HCT116 (cell line): ENCODE data around the gene FHIT. TPM values are rescaled to one million over a fixed set of nuclear protein-coding genes. Genes with fewer than 3 reads are reported as not detected.

Experiments used
- ATAC-seq: fragments of 200-7000 bp; cut with Tn5 transposase; 2 replicates; pipeline ENCODE4 v1.9.1; 2020; ENCODE audit warnings: mild to moderate bottlenecking, moderate library complexity
- BruUV-seq: library from RNA; stranded (reverse); fragments of 400-500 nt; replicated peaks from 2 replicates; lab custom pipeline; 2021; lab: Mats Ljungman, UMichigan
- CTCF ChIA-PET: fragments of 300-600 bp; sonication (Branson Sonifier 250); formaldehyde crosslinking; loops from one replicate; lab custom pipeline; 2021; ENCODE audit warnings: antibody characterized with exemption; lab: Charles Lee
- POLR2A ChIA-PET: fragments of 300-600, 350-600 bp; sonication (Branson Sonifier 250); formaldehyde crosslinking; loops from one replicate; lab custom pipeline; 2021; ENCODE audit warnings: antibody characterized with exemption; lab: Charles Lee
- RAD21 ChIA-PET, 2 experiments: fragments of 300-600 bp; sonication (Branson Sonifier 250); formaldehyde crosslinking; loops; one replicate each; lab custom pipeline; 2023; ENCODE audit warnings: low total read pairs in 2 of 2; ENCODE audit not compliant: uncharacterized antibody in 2 of 2, unreplicated experiment in 2 of 2, low non-redundant PET in 1 of 2; lab: Charles Lee
- DNase-seq: peaks from one replicate; pipeline ENCODE4 v3.0.0-alpha.2; 2010; ENCODE audit warnings: low read depth, low spot score
- H2AFZ ChIP-seq: fragments of 200-600 bp; shearing (Covaris generic), sonication (generic); 2 replicates; pipeline ENCODE4 v1.6.1; 2017; ENCODE audit warnings: low read depth, mixed run types, mixed read lengths, antibody characterized with exemption, low read length; ENCODE audit not compliant: poor library complexity, severe bottlenecking
- H3K27ac ChIP-seq: 2 replicates; pipeline ENCODE4 v1.5.1; 2012; ENCODE audit warnings: low read depth, low read length
- H3K27me3 ChIP-seq: fragments of 200-600 bp; sonication (generic); 2 replicates; pipeline ENCODE4 v1.6.1; 2016; ENCODE audit warnings: mixed run types, low read length, mixed read lengths; ENCODE audit not compliant: insufficient read depth
- H3K36me3 ChIP-seq, 2 experiments: fragments of 200-500 bp in 1 of 2; fragments of 200-600 bp in 1 of 2; sonication (Bioruptor generic) in 1 of 2; sonication (generic) in 1 of 2; 2 replicates each; pipeline versions ENCODE4 v1.5.1 to v1.6.1; 2014 to 2016; ENCODE audit warnings: low read length in 2 of 2, inconsistent platforms in 1 of 2, mixed read lengths in 1 of 2, mixed run types in 1 of 2; ENCODE audit not compliant: insufficient read depth in 2 of 2, control insufficient read depth in 1 of 2
- H3K4me1 ChIP-seq, 2 experiments: fragments of 200-600 bp in 1 of 2; sonication (generic) in 1 of 2; 2 replicates each; pipeline versions ENCODE4 v1.5.1 to v1.6.1; 2012 to 2017; ENCODE audit warnings: low read length in 2 of 2, inconsistent platforms in 1 of 2, mild to moderate bottlenecking in 1 of 2, mixed read lengths in 1 of 2, mixed run types in 1 of 2, moderate library complexity in 1 of 2; ENCODE audit not compliant: insufficient read depth in 2 of 2, control insufficient read depth in 1 of 2
- H3K4me2 ChIP-seq: fragments of 200-600 bp; sonication (generic); 2 replicates; pipeline ENCODE4 v1.6.1; 2017; ENCODE audit warnings: mixed run types, low read length, mixed read lengths
- H3K4me3 ChIP-seq, 2 experiments: fragments of 200-600 bp in 1 of 2; sonication (generic) in 1 of 2; replicated peaks in 1 of 2; 2 replicates each; pipeline ENCODE4 v1.5.1; 2011 to 2016; ENCODE audit warnings: low read length in 2 of 2, control low read depth in 1 of 2, low read depth in 1 of 2, mild to moderate bottlenecking in 1 of 2, mixed read lengths in 1 of 2, mixed run types in 1 of 2
- H3K79me2 ChIP-seq: fragments of 200-600 bp; sonication (generic); 2 replicates; pipeline ENCODE4 v1.6.1; 2017; ENCODE audit warnings: mild to moderate bottlenecking, mixed run types, low read length, moderate library complexity, mixed read lengths; ENCODE audit not compliant: insufficient read depth
- H3K9ac ChIP-seq: fragments of 200-600 bp; sonication (generic); 2 replicates; pipeline ENCODE4 v1.6.1; 2016; ENCODE audit warnings: low read length, mixed read lengths
- H3K9me2 ChIP-seq: fragments of 200-600 bp; sonication (generic), shearing (Covaris generic); 2 replicates; pipeline ENCODE4 v1.6.1; 2017; ENCODE audit warnings: mixed run types, mild to moderate bottlenecking, moderate library complexity; ENCODE audit not compliant: insufficient read depth
- H3K9me3 ChIP-seq, 2 experiments: fragments of 200-500 bp in 1 of 2; fragments of 200-600 bp in 1 of 2; sonication (Bioruptor generic) in 1 of 2; sonication (generic) in 1 of 2; 2 replicates each; pipeline ENCODE4 v1.6.1; 2014 to 2017; ENCODE audit warnings: low read length in 2 of 2, mixed read lengths in 2 of 2, inconsistent platforms in 1 of 2, low read depth in 1 of 2, mild to moderate bottlenecking in 1 of 2, mixed run types in 1 of 2, moderate library complexity in 1 of 2; ENCODE audit not compliant: control insufficient read depth in 1 of 2, insufficient read depth in 1 of 2
- H4K20me1 ChIP-seq: fragments of 200-600 bp; sonication (generic), shearing (Covaris generic); 2 replicates; pipeline ENCODE4 v1.6.1; 2017; ENCODE audit warnings: mixed run types, mild to moderate bottlenecking, moderate library complexity; ENCODE audit not compliant: insufficient read depth
- POLR2A ChIP-seq: IDR thresholded peaks from 2 replicates; pipeline ENCODE4 v1.7.0; 2011; ENCODE audit warnings: borderline replicate concordance; ENCODE audit not compliant: insufficient read depth, insufficient read length; ENCODE audit errors: extremely low read depth
- REST ChIP-seq: IDR thresholded peaks from 2 replicates; pipeline ENCODE4 v1.6.1; 2012; ENCODE audit warnings: low read depth
- ZNF274 ChIP-seq: fragments of 200-500 bp; sonication (Bioruptor generic); IDR thresholded peaks from 2 replicates; pipeline ENCODE4 v1.6.1; 2014; ENCODE audit warnings: mild to moderate bottlenecking, low read depth, low read length, inconsistent platforms
- intact Hi-C: fragments of 100-400 bp; cut with micrococcal nuclease; formaldehyde crosslinking; loops from 2 replicates; pipeline ENCODE4 v1.10.0; 2022
- total RNA-seq: library from RNA; stranded (reverse); gene quantifications from one replicate; pipeline ENCODE4 v1.2.1, GENCODE V29; 2021; ENCODE audit not compliant: unreplicated experiment

Gene FHIT
- total RNA-seq, 1 experiment from 2014 or later = 20.1 TPM

GRCh38 chr3:59913645-59914044, 1337.6 kb downstream of the FHIT start (continued):
- TF ChIP-seq REST (no peak), ZNF274 (no peak)

GRCh38 chr3:59908701-59909100, 1342.6 kb downstream of the FHIT start:
- no peak overlapping the region for H3K27ac ChIP-seq
- H3K27me3 ChIP-seq = peaks cover 4% of the 10 kb centered on the region; the same call in 1 of the 2 replicates
- no peak overlapping the region for H3K9ac ChIP-seq
- RAD21 ChIA-PET = no interaction called here
- H2AFZ ChIP-seq = no peak overlapping the region
- no peaks in the 10 kb centered on the region for H3K9me2 ChIP-seq
- no peak overlapping the region for H3K4me3 ChIP-seq
- H3K4me2 ChIP-seq = no peak overlapping the region
- H3K9me3 ChIP-seq = no peaks in the 10 kb centered on the region
- no peaks in the 10 kb centered on the region for H3K79me2 ChIP-seq
- POLR2A ChIA-PET = no interaction called here
- H3K36me3 ChIP-seq = no peaks in the 10 kb centered on the region
- TF ChIP-seq REST (no peak), POLR2A (no peak)
- DNase-seq (no peak), ATAC-seq (no peak)
- intact Hi-C loops = no loop called here
- CTCF ChIA-PET = no interaction called here
- no TSS peak for BruUV-seq
- no peaks in the 10 kb centered on the region for H4K20me1 ChIP-seq
- H3K4me1 ChIP-seq = no peaks in the 10 kb centered on the region
